HG03159 (cell line): Measurements from ENCODE around the gene CTIF.

Experiments used
- ATAC-seq: cut with Tn5 transposase; IDR thresholded peaks from one replicate; pipeline ENCODE4 v1.9.1; 2021; ENCODE audit warnings: mild to moderate bottlenecking, moderate library complexity; ENCODE audit not compliant: unreplicated experiment

Gene CTIF

GRCh38 chr18:48781988-48782363, 243.1 kb downstream of the CTIF start:
- ATAC-seq, result no peak

DNA sequence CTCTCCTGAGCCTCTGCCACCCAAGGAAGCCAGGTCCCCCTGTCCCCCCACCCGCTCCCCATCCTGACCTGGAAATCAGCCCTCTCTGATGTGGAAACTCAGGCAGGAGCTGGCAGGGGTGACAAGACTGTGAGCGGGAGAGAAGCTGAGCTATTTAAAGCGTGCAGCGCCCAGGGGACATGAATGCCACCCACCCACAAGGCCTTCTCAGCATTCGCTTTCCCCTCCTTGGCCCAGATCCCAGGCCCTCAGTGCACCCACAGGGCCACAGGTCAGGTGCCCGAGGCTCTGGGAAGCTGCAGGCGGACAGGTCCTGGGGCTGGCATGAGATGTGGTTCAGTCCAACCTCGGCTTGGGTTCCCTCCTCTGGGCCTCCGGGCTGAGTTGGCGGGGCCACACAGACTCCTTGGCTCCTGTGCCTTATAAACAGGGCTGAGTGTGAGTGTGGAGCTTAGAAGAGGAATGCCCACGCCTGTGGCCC, 243.6 kb downstream of the CTIF start:
- no peak for ATAC-seq

- no peak for ATAC-seq
Measured at GRCh38 chr18:48783616-48784520, 245.0 kb downstream of the CTIF start.

DNA sequence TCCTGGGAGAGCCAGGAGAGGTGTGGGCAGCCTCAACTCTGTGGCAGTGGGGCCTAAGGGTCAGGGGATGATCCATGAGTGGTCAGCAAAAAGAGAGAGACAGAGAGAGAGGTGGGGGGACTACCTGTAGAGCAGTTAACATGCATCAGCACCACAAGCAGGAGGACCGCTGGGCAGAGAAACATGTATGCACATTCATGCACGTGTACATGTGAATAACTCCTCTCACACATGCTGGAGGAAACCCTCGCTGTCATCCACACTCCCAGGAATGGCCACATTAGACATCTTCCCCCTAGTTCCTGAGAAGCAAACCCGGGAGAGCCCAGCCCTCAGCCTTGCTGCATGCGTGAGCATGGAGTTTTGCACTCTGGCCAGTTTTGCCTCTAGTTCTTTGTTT, 245.8 kb downstream of the CTIF start:
- ATAC-seq, result peak; percentile 28

DNA sequence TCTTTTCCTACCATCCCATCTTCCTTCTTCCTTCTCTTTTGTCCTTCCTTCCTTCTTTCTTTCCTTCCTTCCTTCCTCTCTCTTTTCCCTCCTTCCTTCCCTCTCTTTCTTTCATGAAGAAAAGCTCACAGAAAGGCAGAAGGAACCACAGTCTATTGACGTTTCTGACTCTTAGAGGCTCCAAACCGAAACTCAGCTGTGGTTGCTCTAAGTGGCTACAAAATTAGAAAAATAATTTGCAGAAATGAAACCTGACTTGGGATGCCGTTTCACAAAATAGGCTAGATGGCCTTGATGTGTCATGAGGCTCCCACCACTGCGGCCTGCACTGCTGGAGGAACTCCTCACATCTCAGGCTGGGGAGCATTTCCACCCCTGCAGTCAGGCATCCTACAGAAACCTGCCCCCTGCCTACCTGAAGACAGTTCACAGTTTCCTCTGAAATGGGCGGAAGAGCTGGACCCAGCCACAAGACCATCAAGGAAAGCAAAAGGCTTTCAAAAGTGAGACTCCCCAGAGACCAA, 246.3 kb downstream of the CTIF start:
- peak; percentile 89 for ATAC-seq

GRCh38 chr18:48785736-48786454, 247.1 kb downstream of the CTIF start:
- no peak for ATAC-seq

DNA sequence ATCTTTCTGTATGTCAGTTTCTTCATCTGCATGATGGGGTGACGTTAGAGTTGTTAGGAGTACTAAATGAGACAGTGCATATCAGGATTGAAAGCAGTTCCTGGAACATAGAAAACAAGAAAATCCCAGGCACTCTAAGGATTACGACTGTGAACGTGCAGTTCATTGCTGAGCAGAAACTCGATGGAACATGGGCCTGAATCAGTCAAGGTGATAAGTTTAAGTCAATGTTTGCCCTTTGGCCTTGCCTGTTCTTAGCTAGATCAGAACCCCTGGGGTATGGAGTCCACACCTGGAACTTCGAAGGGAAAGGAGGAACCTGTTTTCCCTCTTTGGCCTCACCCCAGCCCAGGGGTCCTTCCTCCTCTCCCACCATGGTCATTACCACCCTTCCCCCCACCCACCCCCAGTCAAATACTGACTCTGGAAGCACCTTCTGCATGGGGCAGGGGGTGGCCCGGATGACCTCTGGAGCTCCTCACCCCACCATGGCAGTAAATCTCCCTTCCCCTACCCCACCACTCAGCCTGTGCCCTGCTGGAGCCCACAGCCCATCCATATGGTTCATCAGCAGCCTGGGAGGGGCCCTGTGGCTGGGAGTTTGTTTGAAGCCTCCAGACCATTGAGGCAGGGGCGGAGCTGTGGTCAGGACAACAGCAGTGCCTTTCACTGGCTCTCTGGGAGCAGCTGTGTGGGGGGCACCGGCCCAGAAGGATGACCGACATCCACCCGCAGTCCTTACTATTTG, 247.8 kb downstream of the CTIF start:
- ATAC-seq, result no peak

DNA sequence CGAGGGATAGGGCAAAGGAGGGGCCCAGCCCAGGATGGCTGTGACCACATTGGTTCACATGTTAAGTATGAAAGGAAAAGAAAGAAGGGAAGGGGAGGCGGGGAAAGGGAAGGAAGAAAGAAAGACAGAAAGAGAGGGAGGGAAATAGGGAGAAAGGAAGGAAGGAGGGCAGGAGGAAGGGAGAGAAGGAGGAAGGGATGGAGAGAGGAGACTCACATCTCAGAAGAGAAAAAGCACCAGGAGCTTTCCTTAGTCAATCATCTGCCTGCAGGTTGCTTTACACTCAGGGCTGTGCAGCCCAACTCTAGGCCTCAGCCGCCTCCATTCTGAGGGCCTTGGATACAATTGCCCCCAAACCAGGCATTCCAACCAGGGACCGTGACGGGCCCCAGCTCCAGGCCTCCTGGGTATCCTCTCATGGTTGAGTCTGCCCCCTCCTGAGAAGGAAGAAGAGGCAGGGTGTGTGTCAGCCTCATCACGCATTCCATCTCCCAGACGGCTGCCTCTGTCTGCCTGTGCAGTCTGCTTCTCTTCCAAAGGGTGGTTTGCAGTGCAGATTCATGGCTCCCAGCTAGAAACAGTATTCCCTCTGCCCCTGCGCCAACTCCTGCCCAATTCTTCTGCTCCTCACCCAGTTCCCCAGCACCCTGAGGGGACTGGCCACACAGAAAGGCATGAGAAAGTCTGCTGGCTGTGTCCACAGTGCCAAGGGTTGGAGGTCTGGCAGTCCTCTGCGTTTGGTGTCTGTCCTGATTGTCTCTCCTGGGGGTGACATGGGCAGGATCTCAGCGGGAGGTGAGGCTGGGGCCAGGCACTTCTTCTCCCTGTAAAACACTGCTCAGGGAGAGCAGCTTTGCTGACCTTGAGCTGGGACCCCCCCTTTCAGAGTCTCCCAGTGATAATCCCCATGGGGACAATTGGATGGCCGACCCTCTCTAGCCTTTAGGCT, 248.6 kb downstream of the CTIF start:
- no peak for ATAC-seq

GRCh38 chr18:48788373-48788772, 249.5 kb downstream of the CTIF start:
- no peak for ATAC-seq

DNA sequence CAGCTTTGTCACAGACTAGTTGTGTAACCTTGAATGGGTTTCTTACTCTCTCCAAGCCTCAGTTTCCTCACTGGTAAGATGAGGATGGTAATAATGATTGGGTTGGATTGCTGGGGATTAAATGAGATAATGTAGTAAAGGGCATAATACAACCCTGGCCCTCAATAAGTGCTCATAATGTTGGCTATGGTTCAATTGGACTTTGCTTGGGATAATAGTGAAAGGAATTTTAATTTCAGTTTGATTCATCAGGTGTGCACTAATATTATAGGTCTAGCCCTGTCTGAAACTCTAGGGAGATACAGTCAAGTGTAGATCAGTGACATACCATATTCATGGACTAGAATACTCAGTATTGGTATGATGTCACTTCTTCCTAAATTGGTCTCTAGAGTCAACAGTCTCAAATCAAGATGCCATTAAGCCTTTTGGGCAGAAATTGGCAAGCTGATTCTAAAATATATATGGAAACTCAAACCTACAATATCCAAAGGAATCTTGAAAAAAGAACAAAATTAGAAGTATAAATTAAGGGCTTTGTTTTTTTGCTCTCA, 250.5 kb downstream of the CTIF start:
- no peak for ATAC-seq

DNA sequence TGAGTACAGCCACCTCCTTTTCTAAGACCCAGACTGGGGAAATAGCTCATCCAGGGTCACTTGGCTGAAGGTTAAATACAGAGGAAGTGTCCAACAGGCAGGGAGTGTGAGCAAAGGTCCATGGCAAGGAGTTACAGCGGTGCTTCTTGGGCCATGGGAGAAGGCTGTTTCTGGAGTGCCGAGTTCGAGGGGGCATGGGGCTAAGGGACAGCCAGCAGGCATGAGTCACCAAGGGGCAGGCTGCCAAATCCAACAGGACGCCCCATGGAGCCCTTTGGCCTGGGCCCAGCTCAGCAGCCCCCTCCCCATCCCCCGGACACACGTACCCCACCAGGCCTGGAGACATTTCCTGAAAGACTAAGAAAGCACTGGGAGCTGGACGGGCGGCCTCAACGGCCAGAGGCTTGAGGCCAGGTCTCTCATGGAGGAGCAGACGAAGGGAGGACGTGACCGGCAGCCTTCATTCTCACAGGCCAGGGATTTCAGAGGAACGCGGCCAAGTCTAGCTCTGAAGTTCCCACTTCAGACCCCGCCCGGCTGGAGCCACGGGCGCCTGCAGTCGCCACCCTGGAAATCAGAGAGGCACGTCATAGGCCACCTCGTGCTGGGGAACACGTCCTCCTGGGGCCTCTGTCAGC, 251.5 kb downstream of the CTIF start:
- ATAC-seq, result no peak

DNA sequence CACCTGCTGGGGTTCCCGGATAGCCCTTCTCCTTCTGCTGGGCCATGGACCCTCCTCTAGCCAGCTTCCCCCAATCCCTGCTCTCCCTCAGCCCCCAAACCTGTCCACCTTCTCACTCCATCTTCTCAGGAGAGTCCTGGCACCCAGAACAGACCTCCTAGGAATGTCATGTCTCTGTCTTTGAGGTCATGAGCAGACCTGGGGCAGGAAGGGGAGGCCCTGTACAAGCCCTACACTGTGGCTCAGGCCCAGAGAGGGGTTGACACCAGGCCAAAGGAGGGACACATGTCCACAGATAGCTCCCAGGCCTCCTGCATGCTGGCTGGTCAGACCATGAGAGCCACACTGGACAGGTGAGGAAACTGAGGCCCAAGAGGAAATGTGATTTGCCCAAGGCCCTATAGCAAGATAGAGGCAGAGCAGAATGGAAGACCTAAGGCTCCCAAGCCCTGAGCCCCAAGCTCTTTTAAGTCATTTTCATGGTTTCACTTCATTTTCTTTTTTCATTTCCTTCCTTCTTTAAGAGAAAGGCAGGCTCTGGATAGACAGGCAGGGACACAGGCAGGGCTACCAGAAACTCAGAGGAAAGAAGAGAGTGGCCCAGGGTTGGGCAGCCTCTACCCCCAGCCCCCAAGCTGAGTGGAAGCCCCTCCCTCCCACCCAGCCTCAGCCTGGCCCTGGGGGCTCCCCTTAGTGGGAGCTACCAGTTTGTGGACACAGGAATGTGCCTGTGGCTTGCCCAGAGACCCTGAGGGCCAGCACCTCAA, 252.2 kb downstream of the CTIF start:
- ATAC-seq, result no peak

GRCh38 chr18:48791636-48792105, 252.8 kb downstream of the CTIF start:
- ATAC-seq, result no peak

DNA sequence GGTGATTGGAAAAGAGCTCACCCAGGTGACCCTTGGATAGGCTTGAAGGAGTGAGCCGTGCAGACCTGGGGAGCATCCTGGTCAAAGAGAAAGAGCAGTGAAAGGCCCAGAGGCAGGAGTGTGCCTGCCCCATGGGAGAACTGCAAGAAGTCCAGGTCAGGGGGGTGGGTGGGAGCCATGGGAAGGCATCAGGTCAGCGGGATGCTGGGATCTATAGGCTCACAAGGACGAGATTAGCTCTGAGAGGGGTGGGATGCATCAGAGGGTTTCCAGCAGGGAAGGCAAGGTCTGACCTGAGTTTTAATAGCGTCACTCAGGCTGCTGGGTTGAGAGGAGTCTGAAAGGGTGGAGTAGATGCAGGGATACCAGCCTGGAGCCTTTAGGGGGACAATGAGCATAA, 253.3 kb downstream of the CTIF start:
- ATAC-seq, result no peak

- ATAC-seq, result no peak
Measured at GRCh38 chr18:48792611-48793380, 254.0 kb downstream of the CTIF start.

- ATAC-seq, result no peak
Measured at GRCh38 chr18:48794251-48794970, 255.6 kb downstream of the CTIF start.

- ATAC-seq, result no peak
Measured at GRCh38 chr18:48795696-48796095, 256.9 kb downstream of the CTIF start.
